ENCODE measurements around the gene TTL. TPM values are rescaled to one million over a fixed set of nuclear protein-coding genes. Genes with fewer than 3 reads are reported as not detected.

TTL gene
- total and polyA plus RNA-seq, 7 donors: 3.6 to 29.6 (median 16.5) TPM

- intact Hi-C loops (cut with DNase I): loop anchor here (1.0 to 5.0 kb wide), 3 partner anchors 60 to 425 kb away; partner anchors contain the start of genes POLR1B and TMEM87B
- WGBS, 2 donors: 0% methylated on average over 77 of the region's 77 CpGs
Observed at GRCh38 chr2:112482309-112483041, 519 bp downstream of the TTL start.

GRCh38 chr2:112483042-112483473 is 1.1 kb downstream of the TTL start:
- intact Hi-C loops (cut with DNase I): loop anchor here (5.0 kb wide), 1 partner anchor 426 kb away; the partner anchor contains the start of gene TMEM87B
- Histone ChIP-seq H3K27me3 (no peaks in the 10 kb centered on the region), H3K36me3 (no peaks in the 10 kb centered on the region), H3K27ac (peak overlapping the region; percentile 87 to 94 (median 90)), H3K4me3 (peak overlapping the region; percentile 71 to 78 (median 74)), H3K4me1 (peaks cover 0 to 37% (median 22%) of the 10 kb centered on the region in 4 donors), H3K9me3 (no peaks in the 10 kb centered on the region)
- WGBS, 2 donors: 4 to 14% methylated on average over 10 of the region's 10 CpGs
- TF ChIP-seq CTCF (IDR thresholded peaks at IDR 0.05) (no peak), POLR2AphosphoS5 (IDR thresholded peaks at IDR 0.05) (no peak), POLR2A (IDR thresholded peaks at IDR 0.05) (no peak), EP300 (IDR thresholded peaks at IDR 0.05) (no peak)
- DNase-seq: no peak

More at GRCh38 chr2:112482309-112483041, 519 bp downstream of the TTL start:
- no peaks in the 10 kb centered on the region for H3K9me3 ChIP-seq
- peak overlapping the region; percentile 71 to 78 (median 74) for H3K4me3 ChIP-seq
- TF ChIP-seq POLR2AphosphoS5 (IDR thresholded peaks at IDR 0.05) (no peak), CTCF (IDR thresholded peaks at IDR 0.05) (no peak), POLR2A (IDR thresholded peaks at IDR 0.05) (no peak), EP300 (IDR thresholded peaks at IDR 0.05) (no peak)
- peak; percentile 68 for DNase-seq
- H3K27me3 ChIP-seq: no peaks in the 10 kb centered on the region
- H3K4me1 ChIP-seq: peaks cover 0 to 31% (median 22%) of the 10 kb centered on the region in 4 donors
- H3K36me3 ChIP-seq: no peaks in the 10 kb centered on the region
- H3K27ac ChIP-seq: peak overlapping the region; percentile 87 to 94 (median 90)

- no peak for DNase-seq
- TF ChIP-seq EP300 (IDR thresholded peaks at IDR 0.05) (no peak), CTCF (IDR thresholded peaks at IDR 0.05) (no peak), POLR2A (IDR thresholded peaks at IDR 0.05) (no peak), POLR2AphosphoS5 (IDR thresholded peaks at IDR 0.05) (no peak)
- H3K9me3 ChIP-seq: no peaks in the 10 kb centered on the region
- no peaks in the 10 kb centered on the region for H3K36me3 ChIP-seq
- peak overlapping the region in 3 of 4 donors; percentile 87 to 92 (median 89) for H3K27ac ChIP-seq
- H3K4me1 ChIP-seq: peaks cover 0 to 37% (median 22%) of the 10 kb centered on the region in 4 donors
- WGBS, 2 donors: 74 to 82% methylated on average over 3 of the region's 3 CpGs
- intact Hi-C loops (cut with DNase I): loop anchor here (5.0 kb wide), 1 partner anchor 427 kb away; the partner anchor contains the start of gene TMEM87B
- H3K27me3 ChIP-seq: no peaks in the 10 kb centered on the region
- peak overlapping the region in 1 of 4 donors; percentile 72 for H3K4me3 ChIP-seq
Observed at GRCh38 chr2:112483831-112484230, 1.9 kb downstream of the TTL start.

GRCh38 chr2:112485849-112486248 is 3.9 kb downstream of the TTL start:
- intact Hi-C loops (cut with DNase I): no loop called here
- Histone ChIP-seq H3K4me3 (no peak overlapping the region), H3K27ac (no peak overlapping the region), H3K27me3 (no peaks in the 10 kb centered on the region), H3K4me1 (peaks cover 0 to 31% (median 18%) of the 10 kb centered on the region in 4 donors), H3K36me3 (no peaks in the 10 kb centered on the region), H3K9me3 (no peaks in the 10 kb centered on the region)
- WGBS, 2 donors: 95 to 97% methylated on average over 6 of the region's 6 CpGs
- DNase-seq: no peak
- TF ChIP-seq POLR2A (IDR thresholded peaks at IDR 0.05): no peak
- no peak for TF ChIP-seq EP300 (IDR thresholded peaks at IDR 0.05)
- no peak for TF ChIP-seq POLR2AphosphoS5 (IDR thresholded peaks at IDR 0.05)
- TF ChIP-seq CTCF (IDR thresholded peaks at IDR 0.05): no peak

All from sigmoid colon (tissue), 7 donors.